Osteoblast (primary cell): Measurements from ENCODE around the gene DNPEP. TPM values are rescaled to one million over a fixed set of nuclear protein-coding genes. Genes with fewer than 3 reads are reported as not detected.

Experiments used
- DNase-seq: peaks from one replicate; pipeline ENCODE4 v3.0.0; 2011; ENCODE audit warnings: low spot score, mixed read lengths; ENCODE audit not compliant: insufficient read length; ENCODE audit errors: missing footprints
- H2AFZ ChIP-seq: 2 replicates; pipeline ENCODE4 v1.6.0; 2011; ENCODE audit warnings: mild to moderate bottlenecking, low read length
- H3K27ac ChIP-seq: 2 replicates; pipeline ENCODE4 v1.5.1; 2011; ENCODE audit warnings: mild to moderate bottlenecking, low read depth, low read length, moderate library complexity
- H3K27me3 ChIP-seq: 2 replicates; pipeline ENCODE4 v1.6.0; 2012; ENCODE audit warnings: mild to moderate bottlenecking, control low read depth, inconsistent platforms, low read length, moderate library complexity; ENCODE audit not compliant: insufficient read depth
- H3K36me3 ChIP-seq: 2 replicates; pipeline ENCODE4 v1.5.1; 2011; ENCODE audit warnings: mild to moderate bottlenecking, low read length, control low read depth, moderate library complexity; ENCODE audit not compliant: insufficient read depth
- H3K4me1 ChIP-seq: 2 replicates; pipeline ENCODE4 v1.5.1; 2011; ENCODE audit warnings: mild to moderate bottlenecking, low read length, control low read depth, moderate library complexity; ENCODE audit not compliant: insufficient read depth
- H3K4me2 ChIP-seq: 2 replicates; pipeline ENCODE4 v1.6.0; 2011; ENCODE audit warnings: mild to moderate bottlenecking, low read length; ENCODE audit not compliant: insufficient read depth
- H3K4me3 ChIP-seq: fragments of 200-600 bp; sonication (generic); 3 replicates; pipeline ENCODE4 v1.5.1; 2012; ENCODE audit warnings: mild to moderate bottlenecking, low read length, inconsistent platforms; ENCODE audit not compliant: insufficient read depth
- H3K79me2 ChIP-seq: 2 replicates; pipeline ENCODE4 v1.6.0; 2012; ENCODE audit warnings: mild to moderate bottlenecking, low read length, control low read depth, inconsistent platforms; ENCODE audit not compliant: insufficient read depth
- H3K9me3 ChIP-seq: 2 replicates; pipeline ENCODE4 v1.5.1; 2011; ENCODE audit warnings: low read depth, low read length, control low read depth
- H4K20me1 ChIP-seq: 2 replicates; pipeline ENCODE4 v1.6.0; 2012; ENCODE audit warnings: mild to moderate bottlenecking, low read length, control low read depth; ENCODE audit not compliant: insufficient read depth
- CTCF ChIP-seq: IDR thresholded peaks from 2 replicates; pipeline ENCODE4 v1.5.1; 2011; ENCODE audit warnings: mild to moderate bottlenecking, low read depth, low read length, moderate library complexity; ENCODE audit errors: extremely low read depth
- total RNA-seq: library from RNA; depleted of rRNA; stranded (reverse); fragments of >200 nt; gene quantifications from 2 replicates; pipeline ENCODE4 v1.2.3, GENCODE V29; 2012

Gene DNPEP
- total RNA-seq, 1 donor, result 67.3 TPM

- peak overlapping the region; percentile 59 for H3K4me3 ChIP-seq
- no peak overlapping the region for H3K27ac ChIP-seq
- peaks cover 8% of the 10 kb centered on the region for H4K20me1 ChIP-seq
- H3K36me3 ChIP-seq, result peaks cover 27% of the 10 kb centered on the region
- H3K4me2 ChIP-seq, result peak overlapping the region; percentile 72
- H3K4me1 ChIP-seq, result peaks cover 14% of the 10 kb centered on the region
- peaks cover 7% of the 10 kb centered on the region for H3K79me2 ChIP-seq
- peak overlapping the region; percentile 96 for H2AFZ ChIP-seq
- TF ChIP-seq CTCF, result peak; percentile 47
- no peaks in the 10 kb centered on the region for H3K27me3 ChIP-seq
- peak; percentile 98 for DNase-seq
- no peaks in the 10 kb centered on the region for H3K9me3 ChIP-seq
Observed at GRCh38 chr2:219388121-219388906, 602 bp upstream of the DNPEP start.

GRCh38 chr2:219386532-219387280 lies 1.0 kb downstream of the DNPEP start:
- peak; percentile 39 for DNase-seq
- H3K9me3 ChIP-seq, result no peaks in the 10 kb centered on the region
- H3K4me1 ChIP-seq, result peaks cover 14% of the 10 kb centered on the region
- H3K36me3 ChIP-seq, result peaks cover 40% of the 10 kb centered on the region
- peak overlapping the region; percentile 93 for H2AFZ ChIP-seq
- TF ChIP-seq CTCF, result no peak
- peaks cover 7% of the 10 kb centered on the region for H3K79me2 ChIP-seq
- peaks cover 11% of the 10 kb centered on the region for H4K20me1 ChIP-seq
- peak overlapping the region; percentile 83 for H3K27ac ChIP-seq
- H3K4me3 ChIP-seq, result peak overlapping the region; percentile 95
- H3K4me2 ChIP-seq, result peak overlapping the region; percentile 96
- no peaks in the 10 kb centered on the region for H3K27me3 ChIP-seq

DNA sequence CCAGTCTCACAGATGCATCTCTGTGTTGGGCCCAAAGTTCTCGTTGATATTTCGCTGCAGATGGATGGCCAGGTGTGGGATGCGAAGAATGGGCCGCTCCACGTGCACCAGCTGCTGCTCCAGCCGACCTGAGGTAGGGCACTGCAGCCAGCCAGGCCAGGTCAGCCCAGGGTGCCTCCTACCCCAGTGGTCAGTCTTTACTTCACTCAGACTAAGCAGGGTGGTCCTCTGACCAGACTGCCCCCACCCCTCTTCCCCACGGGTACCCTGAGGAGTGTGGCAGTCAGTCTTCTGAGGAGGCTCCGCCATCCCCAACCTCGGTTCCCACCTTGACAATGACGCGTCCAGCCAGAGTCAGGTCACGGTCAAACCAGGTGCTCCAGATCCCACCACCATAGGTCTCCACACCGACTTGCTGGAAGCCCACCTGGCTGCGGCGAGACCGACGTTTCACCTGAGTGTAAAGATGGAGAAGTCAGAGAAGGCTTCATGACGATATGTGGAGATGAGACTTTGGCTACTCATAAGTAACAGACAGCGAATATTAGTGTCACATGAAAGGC lies 1.7 kb downstream of the DNPEP start:
- Histone ChIP-seq H3K36me3 (peaks cover 46% of the 10 kb centered on the region), H3K4me1 (peaks cover 14% of the 10 kb centered on the region), H2AFZ (no peak overlapping the region), H3K4me2 (peak overlapping the region; percentile 96), H3K27ac (no peak overlapping the region), H3K9me3 (no peaks in the 10 kb centered on the region), H3K79me2 (peaks cover 7% of the 10 kb centered on the region), H3K4me3 (no peak overlapping the region), H3K27me3 (no peaks in the 10 kb centered on the region), H4K20me1 (peaks cover 11% of the 10 kb centered on the region)
- no peak for DNase-seq
- TF ChIP-seq CTCF, result no peak

DNA sequence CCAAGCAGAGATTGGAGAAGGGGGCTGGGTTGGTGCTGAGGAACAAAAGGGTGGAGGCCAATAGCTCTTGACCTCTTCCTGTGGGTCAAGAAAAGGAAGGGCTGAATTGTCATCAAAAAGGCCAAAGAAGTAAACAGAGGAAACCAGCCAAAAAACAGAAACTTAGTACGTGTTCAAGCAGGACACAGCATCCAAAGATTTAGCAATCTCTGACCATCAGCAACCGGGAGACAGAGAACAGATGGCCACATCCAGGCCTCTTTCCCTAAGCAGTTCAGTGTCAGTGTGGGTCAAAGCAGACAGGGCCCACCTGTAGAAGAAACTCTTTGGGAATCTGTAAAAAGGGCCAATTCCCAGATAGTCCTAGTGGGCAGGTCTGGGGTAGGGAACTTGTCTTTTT lies 2.9 kb downstream of the DNPEP start:
- Histone ChIP-seq H3K27ac (no peak overlapping the region), H3K27me3 (no peaks in the 10 kb centered on the region), H3K9me3 (no peaks in the 10 kb centered on the region), H3K4me2 (no peak overlapping the region), H3K79me2 (peaks cover 7% of the 10 kb centered on the region), H3K36me3 (peaks cover 54% of the 10 kb centered on the region), H2AFZ (no peak overlapping the region), H3K4me3 (no peak overlapping the region), H3K4me1 (peaks cover 14% of the 10 kb centered on the region), H4K20me1 (peaks cover 11% of the 10 kb centered on the region)
- no peak for DNase-seq
- no peak for TF ChIP-seq CTCF
